Measurements from ENCODE around the gene CYP3A7.

DNA sequence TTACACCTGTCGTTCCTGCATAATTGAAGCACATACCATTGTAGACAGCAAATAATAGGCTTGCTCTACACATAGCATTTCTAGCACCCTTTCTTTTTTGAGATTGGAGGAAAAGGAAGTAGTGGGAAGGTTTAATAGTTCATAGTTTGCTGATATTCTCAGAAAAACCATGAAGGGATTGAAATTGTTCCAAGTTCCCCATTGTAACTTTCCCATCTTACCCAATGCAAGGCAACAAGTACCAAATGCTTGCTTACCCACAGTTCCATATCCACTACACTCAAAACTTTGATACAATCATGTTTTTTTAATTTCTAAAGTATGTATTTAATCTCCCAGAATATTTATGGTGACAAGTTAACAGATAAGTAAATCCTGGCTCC, 69.0 kb downstream of the CYP3A7 start:
- no peak for TF ChIP-seq GATA2 (IDR thresholded peaks at IDR 0.05; ENCODE audit: low read depth, low read length)
- no peak for TF ChIP-seq GATA3 (IDR thresholded peaks at IDR 0.05; ENCODE audit: low read depth, low read length)
